PC-3 (cell line): ENCODE measurements around the gene CACNA1C. TPM values are rescaled to one million over a fixed set of nuclear protein-coding genes. Genes with fewer than 3 reads are reported as not detected.

Experiments
- ATAC-seq: fragments of 200-7000 bp; cut with Tn5 transposase; 2 replicates; pipeline ENCODE4 v1.9.1; 2020; ENCODE audit warnings: mild to moderate bottlenecking, moderate library complexity
- BruUV-seq: library from RNA; stranded (reverse); fragments of 400-500 nt; replicated peaks from 2 replicates; lab custom pipeline; 2021; lab: Mats Ljungman, UMichigan
- CTCF ChIA-PET: fragments of 300-600 bp; sonication (Branson Sonifier 250); formaldehyde crosslinking; loops from one replicate; lab custom pipeline; 2022; ENCODE audit warnings: antibody characterized with exemption; lab: Charles Lee
- POLR2A ChIA-PET: fragments of 300-600 bp; sonication (Branson Sonifier 250); formaldehyde crosslinking; loops from one replicate; lab custom pipeline; 2022; ENCODE audit warnings: antibody characterized with exemption; ENCODE audit not compliant: unreplicated experiment; lab: Charles Lee
- DNase-seq: peaks from one replicate; pipeline ENCODE4 v3.0.0-alpha.2; 2015
- H2AFZ ChIP-seq: fragments of 300-600 bp; sonication (generic); 2 replicates; pipeline ENCODE4 v1.6.0; 2016; ENCODE audit warnings: antibody characterized with exemption, low read length
- H3F3A ChIP-seq: fragments of 300-600 bp; sonication (generic); one replicate; pipeline ENCODE4 v1.6.0; 2017; ENCODE audit warnings: antibody characterized with exemption, low read length, control low read depth, mild to moderate bottlenecking; ENCODE audit not compliant: unreplicated experiment
- H3K27ac ChIP-seq: fragments of 300-600 bp; sonication (generic); 2 replicates; pipeline ENCODE4 v1.5.1; 2016; ENCODE audit warnings: mild to moderate bottlenecking, low read length
- H3K27me3 ChIP-seq: fragments of 300-600 bp; sonication (generic); 2 replicates; pipeline ENCODE4 v1.6.1; 2016; ENCODE audit warnings: low read length, mixed read lengths
- H3K36me3 ChIP-seq: fragments of 300-600 bp; sonication (generic); 2 replicates; pipeline ENCODE4 v1.6.1; 2016; ENCODE audit warnings: low read depth, mixed run types, low read length, mixed read lengths
- H3K4me1 ChIP-seq: fragments of 300-600 bp; sonication (generic); 2 replicates; pipeline ENCODE4 v1.5.1; 2016; ENCODE audit warnings: low read length; ENCODE audit not compliant: insufficient read depth
- H3K4me2 ChIP-seq: fragments of 300-600 bp; sonication (generic); 2 replicates; pipeline ENCODE4 v1.6.0; 2016; ENCODE audit warnings: low read length
- H3K4me3 ChIP-seq: fragments of 300-600 bp; sonication (generic); 2 replicates; pipeline ENCODE4 v1.5.1; 2016; ENCODE audit warnings: mild to moderate bottlenecking, low read length, mixed read lengths
- H3K79me2 ChIP-seq: fragments of 300-600 bp; sonication (generic); 2 replicates; pipeline ENCODE4 v1.6.1; 2017; ENCODE audit warnings: low read length, mixed read lengths
- H3K9ac ChIP-seq: fragments of 300-600 bp; sonication (generic); 2 replicates; pipeline ENCODE4 v1.6.0; 2016; ENCODE audit warnings: mild to moderate bottlenecking, low read length
- H3K9me2 ChIP-seq: fragments of 300-600 bp; sonication (generic); replicated peaks from 2 replicates; pipeline ENCODE4 v1.6.1; 2016; ENCODE audit warnings: mixed run types, low read length, mixed read lengths
- H3K9me3 ChIP-seq: fragments of 300-600 bp; sonication (generic); 2 replicates; pipeline ENCODE4 v1.6.1; 2016; ENCODE audit warnings: low read length, mixed read lengths
- H4K20me1 ChIP-seq: fragments of 300-600 bp; sonication (generic); 2 replicates; pipeline ENCODE4 v1.6.1; 2016; ENCODE audit warnings: low read length, mixed read lengths
- CTCF ChIP-seq: fragments of 300-600 bp; sonication (generic); conservative IDR thresholded peaks from 2 replicates; pipeline ENCODE4 v1.5.1; 2017; ENCODE audit warnings: antibody characterized with exemption, low read depth, mild to moderate bottlenecking, low read length
- EZH2 ChIP-seq: fragments of 300-600 bp; sonication (generic); IDR thresholded peaks from one replicate; pipeline ENCODE4 v1.6.1; 2017; ENCODE audit warnings: antibody characterized with exemption, mild to moderate bottlenecking, low read length; ENCODE audit not compliant: unreplicated experiment
- EZH2phosphoT487 ChIP-seq: fragments of 300-600 bp; sonication (generic); IDR thresholded peaks from 2 replicates; pipeline ENCODE4 v1.6.1; 2018; ENCODE audit warnings: mild to moderate bottlenecking, antibody characterized with exemption, low read length, borderline replicate concordance
- intact Hi-C: fragments of 100-400 bp; cut with micrococcal nuclease; formaldehyde crosslinking; loops from 2 replicates; pipeline ENCODE4 v1.9.0; 2023
- total RNA-seq: library from RNA; depleted of rRNA; stranded (reverse); fragments of >200 nt; gene quantifications from 2 replicates; pipeline ENCODE4 v1.2.3, GENCODE V29; 2014

The CACNA1C gene
- total RNA-seq, 1 experiment from 2014 or later: not detected

- H3K9me3 ChIP-seq: no peaks in the 10 kb centered on the region
- ATAC-seq: no peak
- H3K4me3 ChIP-seq: no peak overlapping the region
- H3F3A ChIP-seq: no peaks in the 10 kb centered on the region
- no peaks in the 10 kb centered on the region for H3K9me2 ChIP-seq
- peaks cover 72% of the 10 kb centered on the region for H3K27me3 ChIP-seq
- no peak overlapping the region for H2AFZ ChIP-seq
- DNase-seq: no peak
- ChIA-PET CTCF (no interaction called here), POLR2A (no interaction called here)
- intact Hi-C loops: no loop called here
- H3K4me1 ChIP-seq: no peaks in the 10 kb centered on the region
- no peaks in the 10 kb centered on the region for H3K79me2 ChIP-seq
- no peak overlapping the region for H3K27ac ChIP-seq
- no peak for TF ChIP-seq EZH2phosphoT487
- no peak for TF ChIP-seq EZH2
- no peak for TF ChIP-seq CTCF
- H3K36me3 ChIP-seq: no peaks in the 10 kb centered on the region
- no peak overlapping the region for H3K4me2 ChIP-seq
- H3K9ac ChIP-seq: no peak overlapping the region
- no TSS peak for BruUV-seq
- no peaks in the 10 kb centered on the region for H4K20me1 ChIP-seq
Observed at GRCh38 chr12:2288001-2288400, 235.2 kb downstream of the CACNA1C start.

GRCh38 chr12:2288471-2288870 is 235.7 kb downstream of the CACNA1C start:
- ATAC-seq (no peak), DNase-seq (no peak)
- Histone ChIP-seq H3K9ac (no peak overlapping the region), H3K9me2 (no peaks in the 10 kb centered on the region), H3K79me2 (no peaks in the 10 kb centered on the region), H2AFZ (no peak overlapping the region), H3K4me1 (no peaks in the 10 kb centered on the region), H3K4me3 (no peak overlapping the region), H3K9me3 (no peaks in the 10 kb centered on the region), H4K20me1 (no peaks in the 10 kb centered on the region), H3F3A (no peaks in the 10 kb centered on the region), H3K27ac (no peak overlapping the region), H3K4me2 (no peak overlapping the region), H3K27me3 (peaks cover 68% of the 10 kb centered on the region), H3K36me3 (no peaks in the 10 kb centered on the region)
- ChIA-PET CTCF (no interaction called here), POLR2A (no interaction called here)
- TF ChIP-seq CTCF: no peak
- TF ChIP-seq EZH2phosphoT487: no peak
- no peak for TF ChIP-seq EZH2
- intact Hi-C loops: no loop called here
- no TSS peak for BruUV-seq

GRCh38 chr12:2288875-2289274 is 236.1 kb downstream of the CACNA1C start:
- CTCF ChIA-PET: no interaction called here
- TF ChIP-seq EZH2phosphoT487 (no peak), CTCF (no peak), EZH2 (no peak)

More at GRCh38 chr12:2288875-2289274, 236.1 kb downstream of the CACNA1C start:
- intact Hi-C loops: no loop called here
- POLR2A ChIA-PET: no interaction called here
- Histone ChIP-seq H2AFZ (no peak overlapping the region), H3K4me2 (no peak overlapping the region), H4K20me1 (no peaks in the 10 kb centered on the region), H3K4me3 (no peak overlapping the region), H3K9me3 (no peaks in the 10 kb centered on the region), H3K27ac (no peak overlapping the region), H3K9ac (no peak overlapping the region), H3K4me1 (no peaks in the 10 kb centered on the region), H3K79me2 (no peaks in the 10 kb centered on the region), H3K9me2 (no peaks in the 10 kb centered on the region), H3K27me3 (peaks cover 63% of the 10 kb centered on the region), H3K36me3 (no peaks in the 10 kb centered on the region), H3F3A (no peaks in the 10 kb centered on the region)
- ATAC-seq (no peak), DNase-seq (no peak)
- BruUV-seq: no TSS peak
